HG02938 (cell line): ENCODE results near the gene COL9A1.

Experiments
- ATAC-seq: cut with Tn5 transposase; IDR thresholded peaks from one replicate; pipeline ENCODE4 v1.9.1; 2021; ENCODE audit warnings: mild to moderate bottlenecking, moderate library complexity; ENCODE audit not compliant: unreplicated experiment

Gene COL9A1

DNA sequence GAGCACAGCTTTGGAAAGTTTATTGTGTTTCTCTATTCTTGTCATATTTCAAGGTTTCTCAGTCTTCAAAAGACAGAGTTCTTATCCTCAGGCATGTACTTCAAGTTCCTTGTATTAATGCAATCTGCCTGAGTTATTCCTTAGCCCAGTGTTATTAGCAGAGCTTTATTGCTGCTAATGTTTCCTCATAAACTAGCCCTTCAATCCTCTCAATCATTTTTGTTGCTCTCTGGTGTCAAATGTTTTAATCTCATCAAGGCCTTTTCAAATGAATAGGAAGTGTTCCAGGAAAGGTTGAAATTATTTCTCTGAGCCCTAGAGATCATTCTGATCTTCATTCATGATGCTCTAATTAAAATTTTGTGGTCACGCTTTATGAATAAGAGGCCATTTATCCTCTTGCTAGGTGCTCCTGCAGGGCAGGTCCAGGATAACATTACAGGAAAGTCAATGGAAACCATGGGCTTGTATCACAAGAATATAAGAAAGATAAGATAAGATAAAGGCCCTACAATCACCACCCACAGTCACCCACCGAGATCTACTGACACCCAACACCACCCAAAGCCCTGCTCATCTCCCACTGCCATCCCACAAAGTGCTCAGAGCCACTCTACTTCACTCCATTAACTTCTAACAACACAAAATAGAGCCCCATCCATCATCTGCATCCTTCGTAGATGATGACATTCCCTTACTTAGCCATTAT, 125.9 kb downstream of the COL9A1 start:
- ATAC-seq: no peak

DNA sequence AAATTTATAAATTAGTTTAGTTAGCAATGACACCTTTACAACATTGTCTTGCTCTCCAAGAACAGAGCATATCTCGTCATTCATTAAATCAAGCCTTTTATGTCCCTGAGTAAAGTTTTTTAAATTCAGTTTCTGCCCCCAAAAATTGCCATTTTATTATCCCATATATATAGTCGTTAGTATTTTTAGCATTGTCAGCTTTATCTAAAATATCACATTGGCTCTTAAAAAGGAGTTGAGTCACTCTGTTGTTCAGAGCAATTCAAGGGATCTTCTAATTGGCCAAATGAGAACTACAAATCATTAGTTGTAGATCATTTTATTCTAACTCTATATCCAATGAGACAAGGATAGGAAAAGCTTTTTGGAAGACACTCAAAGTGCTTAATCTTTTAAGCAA, 127.1 kb downstream of the COL9A1 start:
- no peak for ATAC-seq

DNA sequence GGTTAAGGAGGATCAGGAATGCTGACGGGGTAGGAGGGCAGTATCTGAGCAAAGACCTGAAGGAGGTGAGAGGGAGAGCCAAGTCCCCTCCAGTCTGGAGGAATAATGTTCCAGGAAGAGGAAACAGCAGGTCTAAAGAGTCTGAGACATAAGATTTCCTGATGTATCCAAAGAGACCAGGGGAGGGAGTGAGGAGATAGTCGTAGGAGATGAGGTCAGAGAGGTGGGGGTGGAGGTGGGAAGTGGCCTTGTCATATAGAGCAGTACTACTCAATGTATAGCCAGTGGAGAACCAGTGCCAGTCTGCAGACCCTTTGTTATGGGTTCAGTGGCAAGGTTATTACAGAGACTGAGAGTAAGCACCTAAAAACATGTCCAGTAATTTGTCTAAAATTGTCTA, 130.6 kb downstream of the COL9A1 start:
- no peak for ATAC-seq

DNA sequence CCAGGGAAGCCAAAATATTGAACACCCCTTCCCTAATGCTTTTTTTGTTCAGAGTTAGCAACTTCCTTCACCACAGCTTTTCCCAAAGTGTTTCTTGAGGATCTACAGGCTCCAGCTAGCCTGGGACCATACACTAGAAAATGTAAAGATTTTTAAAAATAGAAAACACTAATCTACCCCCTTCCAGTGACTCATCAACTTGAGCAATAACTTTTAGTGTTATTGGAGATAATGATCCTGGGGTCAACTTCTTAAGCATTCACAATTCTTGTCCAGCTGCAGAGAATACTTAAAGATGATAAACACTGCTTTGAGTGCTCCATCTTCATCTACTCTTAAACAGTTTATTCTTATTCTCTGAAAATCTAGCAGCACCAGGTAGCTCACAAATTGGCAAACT, 131.6 kb downstream of the COL9A1 start:
- no peak for ATAC-seq

DNA sequence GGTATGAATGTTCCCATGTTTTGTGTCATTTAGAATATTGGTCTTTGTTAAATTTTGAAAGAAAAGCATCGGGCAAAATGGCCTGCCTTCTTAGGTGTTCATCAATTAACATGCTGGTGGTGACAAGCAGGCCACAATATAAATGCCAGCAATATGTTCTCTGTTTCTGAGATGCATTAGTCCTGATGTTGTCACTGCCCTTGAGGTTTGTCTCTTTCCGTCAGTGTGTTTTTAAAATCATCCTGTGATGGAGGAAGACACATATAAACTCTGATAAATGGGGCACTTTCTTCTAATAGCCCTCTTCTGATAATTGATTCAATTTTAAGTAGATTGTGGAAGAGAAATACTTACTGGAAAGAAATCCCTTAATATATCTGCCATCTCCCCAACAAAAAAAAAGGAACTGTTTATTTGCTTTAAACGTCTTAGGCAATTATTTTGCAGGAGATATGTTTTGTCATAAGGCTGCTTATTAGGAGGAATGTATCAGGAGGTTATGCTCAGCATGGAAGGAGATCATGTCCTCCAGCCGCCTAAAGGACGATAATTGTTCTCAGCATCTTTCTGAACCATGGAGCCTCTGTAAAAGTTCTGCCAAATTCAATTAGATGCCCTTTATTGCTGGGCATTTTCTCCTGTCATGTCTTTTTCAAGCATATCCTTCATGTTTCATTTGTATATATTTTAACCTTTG, 134.1 kb downstream of the COL9A1 start:
- ATAC-seq: no peak
